GM19238 (cell line): ENCODE data around the gene PLIN5.

Experiments
- DNase-seq: peaks from one replicate; pipeline ENCODE4 v3.0.0; 2011; ENCODE audit warnings: low spot score; ENCODE audit not compliant: insufficient read length

PLIN5 gene

DNA sequence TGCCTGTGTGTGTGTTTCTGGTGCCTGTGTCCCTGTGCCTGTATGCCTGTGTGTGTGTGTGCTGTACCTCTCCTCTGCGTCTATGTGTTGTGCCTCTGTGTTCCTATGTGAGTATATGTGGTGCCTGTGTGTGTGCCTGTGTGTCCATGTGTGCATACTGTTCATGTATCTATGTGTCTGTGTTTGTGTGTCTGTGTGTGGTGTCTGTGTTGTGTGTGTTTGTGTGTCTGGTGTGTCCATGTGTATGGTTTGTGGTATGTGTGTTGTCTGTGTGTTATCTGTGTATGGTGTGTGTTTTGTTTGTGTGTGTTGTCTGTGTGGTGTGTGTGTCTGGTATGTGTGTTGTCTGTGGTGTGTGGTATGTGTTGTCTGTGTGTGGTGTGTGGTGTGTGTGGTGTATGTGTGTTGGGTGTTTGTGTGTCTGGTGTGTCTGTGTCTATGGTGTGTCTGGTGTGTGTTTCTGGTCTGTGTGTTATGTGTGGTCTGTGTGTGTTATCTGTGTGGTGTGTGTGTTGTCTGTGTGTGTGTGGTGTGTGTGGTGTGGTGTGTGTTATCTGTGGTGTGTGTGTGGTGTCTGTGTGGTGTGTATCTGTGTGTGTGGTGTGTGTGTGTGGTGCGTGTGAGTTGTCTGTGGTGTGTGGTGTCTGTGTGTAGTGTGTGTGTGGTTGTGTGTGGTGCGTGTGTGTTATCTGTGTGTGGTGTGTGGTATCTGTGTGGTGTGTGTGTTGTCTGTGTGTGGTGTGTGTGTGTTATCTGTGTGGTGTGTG is 42.5 kb downstream of the PLIN5 start:
- DNase-seq, result no peak

DNA sequence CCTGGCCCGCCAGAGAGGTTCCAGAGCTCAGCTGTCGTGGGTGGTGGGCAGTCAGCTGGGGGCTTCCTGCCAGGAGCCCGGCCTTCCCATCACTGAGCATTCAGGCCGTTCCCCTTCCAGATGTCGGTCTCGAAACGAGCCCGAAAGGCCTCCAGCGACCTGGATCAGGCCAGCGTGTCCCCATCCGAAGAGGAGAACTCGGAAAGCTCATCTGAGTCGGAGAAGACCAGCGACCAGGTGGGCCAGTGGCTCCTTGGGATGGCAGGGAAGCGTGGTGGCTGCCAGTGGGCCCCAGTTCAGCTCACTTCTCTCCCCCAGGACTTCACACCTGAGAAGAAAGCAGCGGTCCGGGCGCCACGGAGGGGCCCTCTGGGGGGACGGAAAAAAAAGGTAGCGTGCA is 43.6 kb downstream of the PLIN5 start:
- no peak for DNase-seq

DNA sequence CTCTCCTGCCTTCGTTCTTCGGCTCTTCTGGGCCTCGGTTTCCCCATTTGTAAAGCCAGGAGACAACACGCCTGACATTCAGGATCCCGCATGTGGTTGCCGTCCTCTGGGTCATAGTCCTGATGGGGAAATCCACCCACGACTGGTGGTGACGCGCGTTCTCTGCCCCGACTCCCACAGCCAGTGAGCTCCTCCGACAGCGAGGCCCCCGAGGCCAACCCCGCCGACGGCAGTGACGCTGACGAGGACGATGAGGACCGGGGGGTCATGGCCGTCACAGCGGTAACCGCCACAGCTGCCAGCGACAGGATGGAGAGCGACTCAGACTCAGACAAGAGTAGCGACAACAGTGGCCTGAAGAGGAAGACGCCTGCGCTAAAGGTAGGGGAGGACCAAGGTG is 46.5 kb downstream of the PLIN5 start:
- DNase-seq, result no peak

GRCh38 chr19:4487572-4487971 is 47.5 kb downstream of the PLIN5 start:
- no peak for DNase-seq

DNA sequence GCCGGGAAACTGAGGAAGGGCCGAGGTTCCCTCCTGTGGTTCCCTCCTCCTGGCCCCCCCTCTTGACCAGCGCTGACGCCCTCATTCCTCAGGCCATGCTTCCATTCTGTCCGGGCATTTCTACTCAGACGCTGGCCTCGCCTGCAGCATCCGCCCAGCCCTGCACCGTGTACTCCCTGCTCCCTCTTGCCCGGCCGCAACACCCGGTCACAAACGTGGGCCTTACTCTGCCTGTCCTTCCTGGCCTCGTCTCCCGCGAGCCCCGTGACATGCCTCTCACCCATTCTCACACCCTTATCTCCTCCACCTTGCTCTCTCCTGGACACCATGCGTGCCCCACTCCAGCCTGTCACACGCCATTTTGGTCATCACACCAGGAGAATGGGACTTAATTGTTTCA is 51.6 kb downstream of the PLIN5 start:
- no peak for DNase-seq

DNA sequence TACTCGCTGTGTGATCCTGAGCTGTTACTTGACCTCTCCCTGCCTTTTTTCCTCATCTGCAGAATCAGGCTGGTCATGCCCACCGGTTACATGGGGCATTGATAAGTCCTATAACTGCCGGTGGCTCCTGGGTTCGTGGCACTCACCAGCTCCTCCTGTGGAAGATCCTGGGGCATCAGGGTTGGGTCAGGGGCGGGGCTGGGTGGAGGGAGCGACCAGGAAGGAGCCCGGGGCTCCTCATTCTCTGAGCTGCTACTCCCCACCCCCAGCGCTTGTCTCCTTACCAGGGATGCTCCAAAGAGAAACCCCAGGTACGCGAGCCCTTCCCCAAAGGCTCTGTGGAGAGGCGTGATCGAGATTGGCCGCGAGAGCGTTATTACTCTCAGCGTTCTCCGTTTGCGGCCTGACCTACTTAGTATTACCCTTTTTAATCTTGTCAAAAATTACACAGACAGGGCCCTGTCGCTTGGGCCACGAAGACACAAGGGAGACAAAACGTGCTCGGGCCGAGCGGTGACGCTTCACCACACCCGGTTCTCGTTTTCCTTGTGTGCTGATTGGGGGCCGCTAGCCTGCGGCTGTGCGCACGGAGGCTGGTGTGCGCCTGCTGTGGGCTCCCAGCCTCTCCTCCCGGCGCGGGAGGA is 52.2 kb downstream of the PLIN5 start:
- no peak for DNase-seq

DNA sequence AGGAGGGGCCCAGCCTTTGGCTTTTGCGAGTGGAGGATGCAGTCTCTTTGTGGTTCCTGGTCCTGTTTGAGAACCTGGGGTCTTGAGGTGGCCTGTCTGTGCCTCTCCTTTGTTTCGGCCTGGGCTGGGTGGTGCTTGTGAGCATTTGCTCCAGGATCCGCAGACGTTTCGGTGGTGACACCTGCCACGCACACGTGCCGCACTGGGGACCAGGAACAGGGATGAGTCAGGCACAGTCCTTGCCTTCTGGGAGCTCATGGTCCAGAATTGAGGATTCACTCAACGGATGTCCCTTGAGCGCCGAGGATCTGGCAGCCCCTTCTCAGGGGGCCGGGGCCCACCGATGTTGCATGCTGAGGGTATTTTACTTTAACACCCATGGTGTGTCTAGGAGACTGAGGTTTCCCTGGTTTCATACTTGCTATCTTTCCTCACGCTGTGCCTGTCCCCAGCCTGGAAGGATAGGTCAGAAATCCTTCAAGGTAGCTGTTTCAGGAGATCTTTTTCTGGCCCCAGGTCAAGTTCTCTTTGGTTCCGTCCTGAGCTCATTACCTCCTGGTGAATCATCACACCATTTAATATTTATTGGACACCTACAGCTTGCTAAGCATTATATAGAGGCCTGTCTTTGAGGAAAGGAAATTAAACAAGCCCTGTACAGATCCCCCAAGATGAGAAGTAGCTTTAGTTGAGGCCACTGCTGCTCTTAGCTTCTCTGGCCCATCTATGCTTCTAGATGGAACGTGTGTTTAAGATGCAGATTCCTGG is 57.8 kb downstream of the PLIN5 start:
- no peak for DNase-seq

GRCh38 chr19:4474514-4475022 is 60.5 kb downstream of the PLIN5 start:
- peak; percentile 78 for DNase-seq

DNA sequence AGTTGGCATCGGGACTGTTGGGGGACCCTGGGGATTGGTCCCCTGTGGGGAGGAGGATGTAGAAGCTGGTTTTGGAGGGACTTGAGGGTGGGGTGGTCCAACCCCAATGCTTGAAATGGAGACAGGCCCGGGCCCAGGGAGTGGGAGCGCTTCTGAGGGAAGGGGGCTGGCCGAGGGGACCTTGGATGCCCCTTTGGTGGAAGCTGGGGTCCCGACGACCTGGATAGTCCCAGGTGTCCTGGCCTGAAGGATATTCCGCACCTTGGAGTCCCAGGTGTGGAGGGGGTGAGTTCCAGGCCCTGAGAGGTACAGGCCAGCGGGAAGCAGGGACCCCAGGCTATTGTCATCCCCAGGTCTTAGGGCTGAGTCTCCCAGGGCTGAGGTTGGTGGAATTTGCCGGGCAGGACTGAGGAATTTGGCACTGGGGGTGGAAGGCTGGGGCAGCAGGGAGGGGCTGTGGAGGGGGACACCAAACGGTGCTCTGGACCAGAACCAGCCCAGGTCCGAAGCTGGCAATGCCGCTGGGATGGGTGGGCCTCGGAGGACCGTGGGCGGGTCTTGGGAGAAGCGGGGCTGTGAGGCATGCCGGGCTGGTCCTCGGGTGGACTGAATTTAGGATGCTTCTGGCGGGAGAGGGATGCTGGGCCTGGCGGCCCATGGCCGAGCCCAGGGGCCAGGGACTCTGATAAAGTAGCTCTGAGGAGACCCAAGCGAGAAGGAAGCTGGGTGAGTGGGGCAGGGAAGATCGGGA is 61.1 kb downstream of the PLIN5 start:
- DNase-seq, result no peak

GRCh38 chr19:4473011-4473762 is 61.8 kb downstream of the PLIN5 start:
- DNase-seq, result no peak
